Panc1 (cell line): Measurements from ENCODE around the gene CCDC78. TPM values are rescaled to one million over a fixed set of nuclear protein-coding genes. Genes with fewer than 3 reads are reported as not detected.

Experiments used
- ATAC-seq: fragments of 200-7000 bp; cut with Tn5 transposase; 2 replicates; pipeline ENCODE4 v1.9.1; 2020; ENCODE audit warnings: mild to moderate bottlenecking, moderate library complexity
- BruUV-seq: library from RNA; stranded (reverse); fragments of 400-500 nt; replicated peaks from 2 replicates; lab custom pipeline; 2021; lab: Mats Ljungman, UMichigan
- CTCF ChIA-PET: fragments of 300-600 bp; sonication (Branson Sonifier 250); formaldehyde crosslinking; loops from one replicate; lab custom pipeline; 2022; ENCODE audit warnings: antibody characterized with exemption; lab: Charles Lee
- POLR2A ChIA-PET: fragments of 300-600 bp; sonication (Branson Sonifier 250); formaldehyde crosslinking; loops from one replicate; lab custom pipeline; 2022; ENCODE audit warnings: antibody characterized with exemption; lab: Charles Lee
- DNase-seq: peaks from one replicate; pipeline ENCODE4 v3.0.0-alpha.2; 2010; ENCODE audit warnings: low read depth, low spot score
- H3K27ac ChIP-seq: 2 replicates; pipeline ENCODE4 v1.5.1; 2011; ENCODE audit warnings: mild to moderate bottlenecking, low read length, inconsistent platforms
- H3K27me3 ChIP-seq: fragments of 200-500 bp; sonication (Bioruptor generic); 2 replicates; pipeline ENCODE4 v1.6.0; 2014; ENCODE audit warnings: low read length, inconsistent platforms; ENCODE audit not compliant: control insufficient read depth, insufficient read depth
- H3K36me3 ChIP-seq: fragments of 200-500 bp; sonication (Bioruptor generic); 2 replicates; pipeline ENCODE4 v1.5.1; 2014; ENCODE audit warnings: inconsistent platforms, mild to moderate bottlenecking, low read length, moderate library complexity; ENCODE audit not compliant: control insufficient read depth, insufficient read depth
- H3K4me1 ChIP-seq: 2 replicates; pipeline ENCODE4 v1.5.1; 2011; ENCODE audit warnings: inconsistent platforms, mild to moderate bottlenecking, low read length, moderate library complexity; ENCODE audit not compliant: control insufficient read depth, insufficient read depth
- H3K4me3 ChIP-seq, 2 experiments: 2 replicates each; pipeline ENCODE4 v1.5.1; 2011 to 2012; ENCODE audit warnings: low read depth in 2 of 2, low read length in 2 of 2, mild to moderate bottlenecking in 2 of 2, inconsistent platforms in 1 of 2, moderate library complexity in 1 of 2
- H3K9me3 ChIP-seq: fragments of 200-500 bp; sonication (Bioruptor generic); 2 replicates; pipeline ENCODE4 v1.5.1; 2014; ENCODE audit warnings: low read depth, mild to moderate bottlenecking, inconsistent platforms, low read length, moderate library complexity; ENCODE audit not compliant: control insufficient read depth, insufficient read depth
- POLR2AphosphoS5 ChIP-seq: IDR thresholded peaks from 2 replicates; pipeline ENCODE4 v1.6.1; 2012; ENCODE audit warnings: mild to moderate bottlenecking, low read depth, low read length, moderate library complexity
- SIN3A ChIP-seq: IDR thresholded peaks from 2 replicates; pipeline ENCODE4 v1.6.1; 2012; ENCODE audit warnings: low read depth, mild to moderate bottlenecking, low read length, moderate library complexity, borderline replicate concordance; ENCODE audit not compliant: insufficient read depth
- TCF7L2 ChIP-seq: IDR thresholded peaks from 2 replicates; pipeline ENCODE4 v1.6.1; 2011; ENCODE audit warnings: mild to moderate bottlenecking, low read depth, low read length, inconsistent platforms
- in situ Hi-C: cut with HindIII; loops from 2 replicates; pipeline ENCODE4 v1.10.0; 2016; ENCODE audit warnings: low sequenced_read_pairs, low pct_unique_long_range_greater_than_20kb
- intact Hi-C: fragments of 100-400 bp; cut with micrococcal nuclease; formaldehyde crosslinking; loops from one replicate; pipeline ENCODE4 v1.10.0; 2022; ENCODE audit not compliant: unreplicated experiment
- total RNA-seq: library from RNA; stranded (reverse); gene quantifications from one replicate; pipeline ENCODE4 v1.2.1, GENCODE V29; 2021; ENCODE audit not compliant: unreplicated experiment
- TF ChIP-seq, protein P1 (sequence below), 2 experiments: IDR thresholded peaks; 2 replicates each; pipeline ENCODE4 v1.6.1; 2011 to 2012; ENCODE audit warnings: low read depth in 2 of 2, control low read depth in 1 of 2, low read length in 1 of 2, mild to moderate bottlenecking in 1 of 2, moderate library complexity in 1 of 2; ENCODE audit not compliant: insufficient read depth in 1 of 2
- TF ChIP-seq, protein P2 (sequence below): fragments of 450-650 bp; IDR thresholded peaks from 2 replicates; pipeline ENCODE4 v1.5.1; 2017; ENCODE audit warnings: mild to moderate bottlenecking

Gene CCDC78
- total RNA-seq, 1 experiment from 2014 or later: 18.2 TPM

DNA sequence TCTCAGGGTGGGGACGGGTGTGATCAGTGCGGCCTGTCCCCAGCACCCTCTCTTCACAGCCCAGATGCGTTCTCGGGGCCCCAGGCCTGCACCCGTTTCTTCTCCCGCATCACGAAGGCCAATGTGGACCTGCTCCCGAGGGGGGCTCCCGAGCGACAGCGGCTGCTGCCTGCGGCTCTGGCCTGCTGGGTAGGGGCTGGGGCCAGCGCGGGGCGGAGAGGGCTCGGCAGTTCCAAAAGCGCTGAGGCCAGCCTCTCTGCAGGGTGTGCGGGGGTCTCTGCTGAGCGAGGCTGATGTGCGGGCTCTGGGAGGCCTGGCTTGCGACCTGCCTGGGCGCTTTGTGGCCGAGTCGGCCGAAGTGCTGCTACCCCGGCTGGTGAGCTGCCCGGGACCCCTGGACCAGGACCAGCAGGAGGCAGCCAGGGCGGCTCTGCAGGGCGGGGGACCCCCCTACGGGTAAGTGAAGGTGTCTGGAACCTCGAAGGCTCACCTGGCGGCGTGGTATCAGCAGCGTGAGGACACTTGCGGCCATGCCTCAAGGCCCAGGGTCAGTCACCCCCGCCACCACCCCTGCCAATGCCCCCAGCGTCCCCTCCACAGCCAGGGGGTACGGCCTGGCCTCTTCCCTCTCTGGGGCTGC is 38.7 kb upstream of the CCDC78 start:
- no peak overlapping the region for H3K4me3 ChIP-seq
- peaks cover 18% of the 10 kb centered on the region for H3K4me1 ChIP-seq
- POLR2A ChIA-PET: interaction anchor here (1.1 kb wide), 1 partner anchor 12 kb away, joined by 11 read pairs; no protein-coding TSS in a partner anchor
- H3K9me3 ChIP-seq: no peaks in the 10 kb centered on the region
- CTCF ChIA-PET: no interaction called here
- no peaks in the 10 kb centered on the region for H3K36me3 ChIP-seq
- ATAC-seq (no peak), DNase-seq (no peak)
- no TSS peak for BruUV-seq
- no peaks in the 10 kb centered on the region for H3K27me3 ChIP-seq
- H3K27ac ChIP-seq: no peak overlapping the region
- TF ChIP-seq TCF7L2: no peak
- intact Hi-C loops (no loop called here), in situ Hi-C loops (no loop called here)

DNA sequence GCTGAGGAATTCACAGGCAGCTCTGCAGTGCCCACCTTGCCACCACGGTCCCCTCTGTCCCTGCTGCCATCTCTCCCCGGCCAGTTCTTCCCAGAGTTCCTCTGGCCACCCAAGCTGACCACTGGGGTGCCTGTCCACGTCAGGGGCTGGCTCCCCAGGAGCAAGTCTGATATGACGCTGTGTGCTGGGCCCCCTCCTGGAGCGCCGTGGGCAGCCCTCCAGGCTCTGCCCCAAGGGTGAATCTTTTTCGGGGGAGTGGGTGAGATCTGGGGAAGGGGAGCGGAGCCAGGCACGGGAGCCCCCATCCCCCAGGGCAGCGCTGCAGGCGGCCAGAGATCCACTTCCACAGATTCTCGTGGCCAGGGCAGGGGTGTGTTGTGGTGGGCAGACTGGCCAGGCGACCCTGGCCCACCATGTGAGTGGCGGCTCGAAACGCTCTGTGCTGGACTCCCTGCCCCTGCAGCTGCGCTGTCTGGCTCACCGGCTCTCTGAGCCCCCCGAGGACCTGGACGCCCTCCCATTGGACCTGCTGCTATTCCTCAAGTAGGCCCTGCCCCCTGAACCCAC is 38.0 kb upstream of the CCDC78 start:
- in situ Hi-C loops (no loop called here), intact Hi-C loops (no loop called here)
- CTCF ChIA-PET: no interaction called here
- TF ChIP-seq, protein P1, sequence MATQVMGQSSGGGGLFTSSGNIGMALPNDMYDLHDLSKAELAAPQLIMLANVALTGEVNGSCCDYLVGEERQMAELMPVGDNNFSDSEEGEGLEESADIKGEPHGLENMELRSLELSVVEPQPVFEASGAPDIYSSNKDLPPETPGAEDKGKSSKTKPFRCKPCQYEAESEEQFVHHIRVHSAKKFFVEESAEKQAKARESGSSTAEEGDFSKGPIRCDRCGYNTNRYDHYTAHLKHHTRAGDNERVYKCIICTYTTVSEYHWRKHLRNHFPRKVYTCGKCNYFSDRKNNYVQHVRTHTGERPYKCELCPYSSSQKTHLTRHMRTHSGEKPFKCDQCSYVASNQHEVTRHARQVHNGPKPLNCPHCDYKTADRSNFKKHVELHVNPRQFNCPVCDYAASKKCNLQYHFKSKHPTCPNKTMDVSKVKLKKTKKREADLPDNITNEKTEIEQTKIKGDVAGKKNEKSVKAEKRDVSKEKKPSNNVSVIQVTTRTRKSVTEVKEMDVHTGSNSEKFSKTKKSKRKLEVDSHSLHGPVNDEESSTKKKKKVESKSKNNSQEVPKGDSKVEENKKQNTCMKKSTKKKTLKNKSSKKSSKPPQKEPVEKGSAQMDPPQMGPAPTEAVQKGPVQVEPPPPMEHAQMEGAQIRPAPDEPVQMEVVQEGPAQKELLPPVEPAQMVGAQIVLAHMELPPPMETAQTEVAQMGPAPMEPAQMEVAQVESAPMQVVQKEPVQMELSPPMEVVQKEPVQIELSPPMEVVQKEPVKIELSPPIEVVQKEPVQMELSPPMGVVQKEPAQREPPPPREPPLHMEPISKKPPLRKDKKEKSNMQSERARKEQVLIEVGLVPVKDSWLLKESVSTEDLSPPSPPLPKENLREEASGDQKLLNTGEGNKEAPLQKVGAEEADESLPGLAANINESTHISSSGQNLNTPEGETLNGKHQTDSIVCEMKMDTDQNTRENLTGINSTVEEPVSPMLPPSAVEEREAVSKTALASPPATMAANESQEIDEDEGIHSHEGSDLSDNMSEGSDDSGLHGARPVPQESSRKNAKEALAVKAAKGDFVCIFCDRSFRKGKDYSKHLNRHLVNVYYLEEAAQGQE (IDR thresholded peaks at IDR 0.05; ENCODE audit: insufficient read depth in 1 of 2, low read depth in 2 of 2, low read length in 1 of 2): no peak
- TF ChIP-seq, protein P2, sequence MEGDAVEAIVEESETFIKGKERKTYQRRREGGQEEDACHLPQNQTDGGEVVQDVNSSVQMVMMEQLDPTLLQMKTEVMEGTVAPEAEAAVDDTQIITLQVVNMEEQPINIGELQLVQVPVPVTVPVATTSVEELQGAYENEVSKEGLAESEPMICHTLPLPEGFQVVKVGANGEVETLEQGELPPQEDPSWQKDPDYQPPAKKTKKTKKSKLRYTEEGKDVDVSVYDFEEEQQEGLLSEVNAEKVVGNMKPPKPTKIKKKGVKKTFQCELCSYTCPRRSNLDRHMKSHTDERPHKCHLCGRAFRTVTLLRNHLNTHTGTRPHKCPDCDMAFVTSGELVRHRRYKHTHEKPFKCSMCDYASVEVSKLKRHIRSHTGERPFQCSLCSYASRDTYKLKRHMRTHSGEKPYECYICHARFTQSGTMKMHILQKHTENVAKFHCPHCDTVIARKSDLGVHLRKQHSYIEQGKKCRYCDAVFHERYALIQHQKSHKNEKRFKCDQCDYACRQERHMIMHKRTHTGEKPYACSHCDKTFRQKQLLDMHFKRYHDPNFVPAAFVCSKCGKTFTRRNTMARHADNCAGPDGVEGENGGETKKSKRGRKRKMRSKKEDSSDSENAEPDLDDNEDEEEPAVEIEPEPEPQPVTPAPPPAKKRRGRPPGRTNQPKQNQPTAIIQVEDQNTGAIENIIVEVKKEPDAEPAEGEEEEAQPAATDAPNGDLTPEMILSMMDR: no peak
- TF ChIP-seq SIN3A (no peak), TCF7L2 (no peak), POLR2AphosphoS5 (no peak)
- no peaks in the 10 kb centered on the region for H3K27me3 ChIP-seq
- no peaks in the 10 kb centered on the region for H3K9me3 ChIP-seq
- no peaks in the 10 kb centered on the region for H3K36me3 ChIP-seq
- ATAC-seq: no peak
- H3K27ac ChIP-seq: no peak overlapping the region
- no TSS peak for BruUV-seq
- no peak overlapping the region for H3K4me3 ChIP-seq
- peaks cover 18% of the 10 kb centered on the region for H3K4me1 ChIP-seq
- POLR2A ChIA-PET: no interaction called here
- no peak for DNase-seq
